ENCODE measurements around the gene CBX8.

DNA sequence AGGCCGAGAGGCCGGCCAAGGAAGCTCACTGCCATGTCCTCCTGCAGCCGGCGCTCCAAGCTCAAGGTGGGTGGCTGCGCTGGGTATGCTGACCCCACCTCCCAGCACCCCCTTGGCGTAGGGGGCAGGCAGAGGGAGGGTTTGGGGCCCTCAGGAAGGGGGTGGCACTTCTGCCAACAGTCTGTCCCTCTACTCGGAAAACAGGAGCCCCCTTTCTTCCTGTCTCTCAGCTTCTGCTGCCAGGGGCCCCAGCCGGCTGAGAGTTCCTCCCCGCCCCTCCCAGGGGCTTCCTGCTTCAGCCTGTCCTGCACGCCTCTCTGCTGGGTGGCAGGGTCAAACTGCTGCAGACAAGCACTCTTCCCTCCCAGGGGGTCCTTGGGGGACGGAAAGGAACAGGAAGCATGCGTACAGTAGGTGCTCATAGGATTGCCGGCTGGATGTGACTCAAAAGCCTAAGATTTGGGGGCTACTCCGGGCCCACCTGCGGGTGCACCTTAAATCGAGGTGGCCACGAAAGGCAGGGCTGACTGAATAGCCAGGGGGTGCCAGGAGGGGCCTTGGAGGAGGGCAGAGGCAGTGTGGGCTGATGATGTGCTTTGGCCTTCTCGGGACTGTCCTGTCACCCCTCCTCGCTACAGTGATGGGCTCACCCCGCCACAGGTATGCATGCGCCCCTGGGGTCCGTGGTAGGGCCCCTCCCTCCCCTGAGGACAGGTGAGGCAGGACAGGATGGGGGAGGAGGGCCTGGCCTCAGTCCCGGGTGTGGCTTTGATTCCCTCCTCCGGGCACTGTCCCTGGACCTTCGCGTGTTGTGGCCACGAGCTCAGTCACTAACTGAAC is 14.9 kb downstream of the CBX8 start:
- TF ChIP-seq EZH2 (IDR thresholded peaks at IDR 0.05; ENCODE audit: borderline replicate concordance), result no peak
- TF ChIP-seq, protein P1, sequence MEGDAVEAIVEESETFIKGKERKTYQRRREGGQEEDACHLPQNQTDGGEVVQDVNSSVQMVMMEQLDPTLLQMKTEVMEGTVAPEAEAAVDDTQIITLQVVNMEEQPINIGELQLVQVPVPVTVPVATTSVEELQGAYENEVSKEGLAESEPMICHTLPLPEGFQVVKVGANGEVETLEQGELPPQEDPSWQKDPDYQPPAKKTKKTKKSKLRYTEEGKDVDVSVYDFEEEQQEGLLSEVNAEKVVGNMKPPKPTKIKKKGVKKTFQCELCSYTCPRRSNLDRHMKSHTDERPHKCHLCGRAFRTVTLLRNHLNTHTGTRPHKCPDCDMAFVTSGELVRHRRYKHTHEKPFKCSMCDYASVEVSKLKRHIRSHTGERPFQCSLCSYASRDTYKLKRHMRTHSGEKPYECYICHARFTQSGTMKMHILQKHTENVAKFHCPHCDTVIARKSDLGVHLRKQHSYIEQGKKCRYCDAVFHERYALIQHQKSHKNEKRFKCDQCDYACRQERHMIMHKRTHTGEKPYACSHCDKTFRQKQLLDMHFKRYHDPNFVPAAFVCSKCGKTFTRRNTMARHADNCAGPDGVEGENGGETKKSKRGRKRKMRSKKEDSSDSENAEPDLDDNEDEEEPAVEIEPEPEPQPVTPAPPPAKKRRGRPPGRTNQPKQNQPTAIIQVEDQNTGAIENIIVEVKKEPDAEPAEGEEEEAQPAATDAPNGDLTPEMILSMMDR (IDR thresholded peaks at IDR 0.05; ENCODE audit: poor library complexity), result no peak
- no peak for TF ChIP-seq EZH2phosphoT487 (IDR thresholded peaks at IDR 0.05; ENCODE audit: low read depth, severe bottlenecking, unreplicated experiment)
